GM21825 (cell line): ENCODE data around the gene ACLY.

Experiments used
- ATAC-seq: cut with Tn5 transposase; IDR thresholded peaks from one replicate; pipeline ENCODE4 v1.9.1; 2021; ENCODE audit warnings: mild to moderate bottlenecking, moderate library complexity; ENCODE audit not compliant: unreplicated experiment

Gene ACLY

GRCh38 chr17:41918314-41919164 is at the start of gene ACLY:
TSS of gene ACLY (minus strand) at chr17:41918951. CDS start at chr17:41913873, 5,078 bp downstream.
- peak; percentile 86 for ATAC-seq

- ATAC-seq, result no peak
These were observed 49.3 kb upstream of the ACLY start for GRCh38 chr17:41967921-41968578.

GRCh38 chr17:41967141-41967920 is 48.6 kb upstream of the ACLY start:
- ATAC-seq, result peak; percentile 7

GRCh38 chr17:41966463-41967140 is 47.9 kb upstream of the ACLY start, which contains the start of gene CNP:
TSS of gene CNP (plus strand) at chr17:41966795. CDS start at chr17:41966885, 90 bp downstream.
- ATAC-seq, result peak; percentile 54

- peak; percentile 41 for ATAC-seq
These were observed 47.1 kb upstream of the ACLY start for GRCh38 chr17:41965694-41966462.

- ATAC-seq, result no peak
These were observed 44.1 kb upstream of the ACLY start for GRCh38 chr17:41962768-41963434.

GRCh38 chr17:41962111-41962510 is 43.4 kb upstream of the ACLY start:
- ATAC-seq, result no peak

- ATAC-seq, result no peak
These were observed 40.8 kb upstream of the ACLY start for GRCh38 chr17:41959336-41960095.

GRCh38 chr17:41959030-41959335 is 40.2 kb upstream of the ACLY start:
- ATAC-seq, result no peak

- no peak for ATAC-seq
These were observed 39.2 kb upstream of the ACLY start for GRCh38 chr17:41957869-41958439.

GRCh38 chr17:41957031-41957868 is 38.5 kb upstream of the ACLY start:
- ATAC-seq, result no peak

GRCh38 chr17:41956522-41956921 is 37.8 kb upstream of the ACLY start:
- no peak for ATAC-seq

- no peak for ATAC-seq
These were observed 30.2 kb upstream of the ACLY start for GRCh38 chr17:41948762-41949460.

GRCh38 chr17:41944943-41945342 is 26.2 kb upstream of the ACLY start:
- ATAC-seq, result no peak

GRCh38 chr17:41943492-41943891 is 24.7 kb upstream of the ACLY start:
- no peak for ATAC-seq

GRCh38 chr17:41942626-41943373 is 24.0 kb upstream of the ACLY start:
- no peak for ATAC-seq
